ENCODE data around the gene SDC4.

DNA sequence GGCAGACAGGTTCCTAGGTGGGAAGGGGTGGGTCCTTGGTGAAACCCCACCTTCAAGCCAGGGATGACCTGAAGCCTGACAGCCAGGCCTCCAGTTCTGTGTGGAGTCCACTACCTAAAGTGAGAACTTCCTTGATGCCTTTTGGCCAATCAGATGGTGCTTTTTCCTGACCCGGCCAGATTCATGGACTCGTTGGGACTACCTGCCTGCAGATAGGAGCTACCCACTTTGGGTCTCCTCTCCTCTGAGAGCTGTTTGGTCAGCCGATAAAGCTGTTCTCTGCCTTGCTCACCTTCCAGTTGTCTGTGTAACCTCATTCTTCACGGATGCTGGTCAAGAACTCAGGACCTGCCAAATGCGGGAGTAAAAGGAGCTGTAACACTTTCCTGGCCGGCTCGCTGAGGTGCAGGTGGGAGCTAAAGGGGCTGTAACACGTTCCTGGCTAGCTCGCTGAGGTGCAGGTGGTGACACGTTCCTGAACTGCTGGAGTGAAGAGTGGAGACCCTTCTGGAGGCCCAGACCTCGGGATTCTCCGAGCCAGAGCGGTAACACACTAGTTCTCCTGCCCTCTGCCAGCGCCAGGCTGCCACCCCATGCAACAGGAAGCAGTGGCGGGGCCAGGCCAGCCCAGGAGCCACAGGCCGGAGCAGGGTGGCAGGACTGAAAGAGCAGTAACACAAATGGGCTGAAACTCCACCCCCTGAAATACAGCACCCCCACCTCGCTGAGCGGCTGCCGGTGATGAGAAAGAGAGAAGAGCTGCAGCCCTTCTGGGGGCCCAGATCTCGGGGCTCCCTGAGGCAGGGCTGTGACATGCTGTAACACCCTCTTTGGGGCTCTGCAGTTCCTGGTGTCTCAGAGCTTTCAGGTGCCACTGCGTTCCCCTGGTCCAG, 46.2 kb upstream of the SDC4 start:
- TF ChIP-seq, protein P1, sequence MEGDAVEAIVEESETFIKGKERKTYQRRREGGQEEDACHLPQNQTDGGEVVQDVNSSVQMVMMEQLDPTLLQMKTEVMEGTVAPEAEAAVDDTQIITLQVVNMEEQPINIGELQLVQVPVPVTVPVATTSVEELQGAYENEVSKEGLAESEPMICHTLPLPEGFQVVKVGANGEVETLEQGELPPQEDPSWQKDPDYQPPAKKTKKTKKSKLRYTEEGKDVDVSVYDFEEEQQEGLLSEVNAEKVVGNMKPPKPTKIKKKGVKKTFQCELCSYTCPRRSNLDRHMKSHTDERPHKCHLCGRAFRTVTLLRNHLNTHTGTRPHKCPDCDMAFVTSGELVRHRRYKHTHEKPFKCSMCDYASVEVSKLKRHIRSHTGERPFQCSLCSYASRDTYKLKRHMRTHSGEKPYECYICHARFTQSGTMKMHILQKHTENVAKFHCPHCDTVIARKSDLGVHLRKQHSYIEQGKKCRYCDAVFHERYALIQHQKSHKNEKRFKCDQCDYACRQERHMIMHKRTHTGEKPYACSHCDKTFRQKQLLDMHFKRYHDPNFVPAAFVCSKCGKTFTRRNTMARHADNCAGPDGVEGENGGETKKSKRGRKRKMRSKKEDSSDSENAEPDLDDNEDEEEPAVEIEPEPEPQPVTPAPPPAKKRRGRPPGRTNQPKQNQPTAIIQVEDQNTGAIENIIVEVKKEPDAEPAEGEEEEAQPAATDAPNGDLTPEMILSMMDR (IDR thresholded peaks at IDR 0.05), result no peak
- TF ChIP-seq POLR2A (IDR thresholded peaks at IDR 0.05), result no peak

Measured in testis (tissue), 2 donors.